K562 (cell line): ENCODE data around the gene FMC1. TPM values are rescaled to one million over a fixed set of nuclear protein-coding genes. Genes with fewer than 3 reads are reported as not detected.

ENCODE experiments used
- ASH1L ChIP-seq: fragments of 450-650 bp; IDR thresholded peaks from 2 replicates; pipeline ENCODE4 v1.6.1; 2018; ENCODE audit warnings: borderline replicate concordance, mild to moderate bottlenecking, low read depth; ENCODE audit not compliant: partially characterized antibody
- CBX5 ChIP-seq: IDR thresholded peaks from 2 replicates; pipeline ENCODE4 v1.6.1; 2014; ENCODE audit warnings: low read depth, borderline replicate concordance
- FIP1L1 ChIP-seq: fragments of 200-400 bp; formaldehyde crosslinking; IDR thresholded peaks from 2 replicates; pipeline ENCODE4 v1.6.1; 2018; ENCODE audit warnings: mild to moderate bottlenecking, low read depth, low read length; ENCODE audit not compliant: poor library complexity, severe bottlenecking
- HMG20A ChIP-seq: fragments of 450-650 bp; formaldehyde crosslinking; conservative IDR thresholded peaks from 2 replicates; pipeline ENCODE4 v1.4.0; 2020; ENCODE audit warnings: mild to moderate bottlenecking, mixed read lengths
- HSF4 ChIP-seq: fragments of 250-450 bp; sonication (Bioruptor Pico); IDR thresholded peaks from 2 replicates; pipeline ENCODE4 v2.1.2; 2022; ENCODE audit warnings: mild to moderate bottlenecking, moderate library complexity, borderline replicate concordance
- ID3 ChIP-seq, 2 experiments: fragments of 250-450 bp in 1 of 2; fragments of 450-650 bp in 1 of 2; sonication (Bioruptor Pico) in 1 of 2; IDR thresholded peaks; 2 replicates each; pipeline versions ENCODE4 v1.6.1 to v1.8.0; 2016 to 2021; ENCODE audit warnings: mild to moderate bottlenecking in 2 of 2, moderate library complexity in 2 of 2, missing compliant biosample characterization in 1 of 2, missing genetic modification characterization in 1 of 2
- IRF9 ChIP-seq: fragments of 450-650 bp; IDR thresholded peaks from 2 replicates; pipeline ENCODE4 v1.6.1; 2016; ENCODE audit warnings: missing biosample characterization, missing genetic modification characterization
- MXI1 ChIP-seq: IDR thresholded peaks from 2 replicates; pipeline ENCODE4 v1.6.1; 2011; ENCODE audit warnings: low read depth, mild to moderate bottlenecking, improper control_type of control experiment, low read length
- PHF21A ChIP-seq: fragments of 450-650 bp; IDR thresholded peaks from 2 replicates; pipeline ENCODE4 v1.6.1; 2017; ENCODE audit warnings: low read depth, borderline replicate concordance
- RBM15 ChIP-seq: fragments of 200-400 bp; formaldehyde crosslinking; IDR thresholded peaks from 2 replicates; pipeline ENCODE4 v1.6.1; 2018; ENCODE audit warnings: mild to moderate bottlenecking, low read length, moderate library complexity; ENCODE audit not compliant: insufficient read depth
- SNIP1 ChIP-seq: fragments of 450-650 bp; IDR thresholded peaks from 2 replicates; pipeline ENCODE4 v1.7.1; 2017; ENCODE audit warnings: low read depth, mild to moderate bottlenecking
- SRSF3 ChIP-seq: fragments of 200-400 bp; formaldehyde crosslinking; IDR thresholded peaks from 2 replicates; pipeline ENCODE4 v1.6.1; 2016; ENCODE audit warnings: mild to moderate bottlenecking, low read length, moderate library complexity; ENCODE audit not compliant: insufficient read depth
- SUPT5H ChIP-seq: fragments of 450-650 bp; IDR thresholded peaks from 2 replicates; pipeline ENCODE4 v1.6.1; 2016
- TCF7 ChIP-seq: sonication (generic); IDR thresholded peaks from 2 replicates; pipeline ENCODE4 v1.6.1; 2016; ENCODE audit warnings: antibody characterized with exemption, borderline replicate concordance
- TEAD4 ChIP-seq, 2 experiments: sonication (generic) in 1 of 2; formaldehyde crosslinking in 1 of 2; IDR thresholded peaks; 2 replicates each; pipeline versions ENCODE4 v1.6.1 to v1.8.0; 2012 to 2022; ENCODE audit warnings: borderline replicate concordance in 1 of 2, inconsistent platforms in 1 of 2, low read length in 1 of 2, mild to moderate bottlenecking in 1 of 2, missing genetic modification reagents in 1 of 2
- TOE1 ChIP-seq, 2 experiments: fragments of 450-650 bp in 1 of 2; sonication (generic) in 1 of 2; formaldehyde crosslinking in 1 of 2; IDR thresholded peaks; 2 replicates each; pipeline versions ENCODE4 v1.7.1 to v1.8.0; 2016 to 2022; ENCODE audit warnings: borderline replicate concordance in 2 of 2, mild to moderate bottlenecking in 2 of 2, antibody characterized with exemption in 1 of 2, inconsistent platforms in 1 of 2, low read depth in 1 of 2, missing genetic modification reagents in 1 of 2, moderate library complexity in 1 of 2
- U2AF2 ChIP-seq: fragments of 200-400 bp; formaldehyde crosslinking; optimal IDR thresholded peaks from 2 replicates; pipeline ENCODE3; 2017; ENCODE audit warnings: low read depth, mild to moderate bottlenecking, low read length
- ZBED1 ChIP-seq: IDR thresholded peaks from 2 replicates; pipeline ENCODE4 v1.6.1; 2014
- ZBTB1 ChIP-seq: sonication (generic); formaldehyde crosslinking; IDR thresholded peaks from 2 replicates; pipeline ENCODE4 v1.8.1; 2023; ENCODE audit warnings: missing genetic modification reagents, low read depth, mild to moderate bottlenecking, borderline replicate concordance
- ZC3H4 ChIP-seq: sonication (generic); formaldehyde crosslinking; IDR thresholded peaks from 2 replicates; pipeline ENCODE4 v1.9.0; 2021; ENCODE audit warnings: missing genetic modification reagents, borderline replicate concordance
- ZNF165 ChIP-seq: fragments of 250-450 bp; sonication (Bioruptor Pico); IDR thresholded peaks from 2 replicates; pipeline ENCODE4 v1.4.0; 2020; ENCODE audit warnings: borderline replicate concordance
- ZNF175 ChIP-seq: fragments of 200-800 bp; sonication (Bioruptor generic); IDR thresholded peaks from 2 replicates; pipeline ENCODE4 v1.6.1; 2016; ENCODE audit warnings: low read depth, mild to moderate bottlenecking, missing genetic modification characterization, missing compliant biosample characterization
- ZNF444 ChIP-seq: fragments of 250-450 bp; sonication (Bioruptor Pico); IDR thresholded peaks from 2 replicates; pipeline ENCODE4 v1.4.0; 2020; ENCODE audit warnings: mild to moderate bottlenecking, moderate library complexity
- ZNF511 ChIP-seq: sonication (generic); formaldehyde crosslinking; IDR thresholded peaks from 2 replicates; pipeline ENCODE4 v1.8.0; 2022; ENCODE audit warnings: mild to moderate bottlenecking, missing genetic modification reagents
- polyA plus RNA-seq, 8 experiments: library from polyadenylated mRNA; depleted of rRNA in 4 of 8; stranded (reverse) in 5 of 8; unstranded in 3 of 8; fragments of >200 nt; fragmentation: Nextera tagmentation in 2 of 8; fragmentation: Illumina TruSeq in 1 of 8; extraction: Ambion mirVana in 2 of 8; extraction: Trizol in 1 of 8; gene quantifications; 2 replicates each; pipeline versions ENCODE4 v1.2.1 to v1.2.3, GENCODE V29; 2011 to 2014; ENCODE audit warnings: inconsistent platforms in 1 of 8, missing spikeins in 1 of 8
- total RNA-seq, 7 experiments: library from RNA; depleted of rRNA in 6 of 7; stranded (reverse); fragments of >200 nt in 6 of 7; fragmentation: Illumina TruSeq in 2 of 7; extraction: Trizol in 2 of 7; gene quantifications; 2 replicates each; pipeline versions ENCODE4 v1.2.1 to v1.2.3, GENCODE V29; 2011 to 2021; ENCODE audit warnings: low replicate concordance in 1 of 7

Gene FMC1
- total and polyA plus RNA-seq, 9 of the 15 experiments (the other 6 are each of a cell fraction or from before 2014, with no cell fraction given), result 14.0 to 116 (median 29.0) TPM

GRCh38 chr7:139340037-139340807, 915 bp upstream of the FMC1 start (continued):
- no peak for TF ChIP-seq ID3 (CRISPR knock-in tag; IDR thresholded peaks at IDR 0.05)
- TF ChIP-seq ID3 (tag; IDR thresholded peaks at IDR 0.05), result peak; percentile 57; the same call in 1 of the 2 replicates
- TF ChIP-seq HSF4, result no peak
- no peak; the same call in 1 of the 2 replicates for TF ChIP-seq IRF9 (tag)
- TF ChIP-seq ZBTB1 (CRISPR knock-in tag), result peak; percentile 90
- peak; percentile 86 for TF ChIP-seq ZNF175
- TF ChIP-seq ZNF165 (CRISPR knock-in tag), result peak; percentile 64; the same call in 1 of the 2 replicates
- peak; percentile 91 for TF ChIP-seq FIP1L1
- peak; percentile 65 for TF ChIP-seq TOE1 (IDR thresholded peaks at IDR 0.05; ENCODE audit: borderline replicate concordance)
- TF ChIP-seq TOE1 (CRISPR knock-in tag; IDR thresholded peaks at IDR 0.05; ENCODE audit: borderline replicate concordance, low read depth), result peak; percentile 63; the same call in 1 of the 2 replicates
- TF ChIP-seq RBM15, result no peak
- TF ChIP-seq ZBED1, result no peak
- TF ChIP-seq HMG20A, result no peak
- TF ChIP-seq SNIP1, result no peak
- no peak for TF ChIP-seq SRSF3
- TF ChIP-seq ZC3H4 (CRISPR knock-in tag), result no peak
- TF ChIP-seq MXI1, result peak; percentile 38
- peak; percentile 82; the same call in 1 of the 2 replicates for TF ChIP-seq TCF7
- TF ChIP-seq SUPT5H, result peak; percentile 86
- TF ChIP-seq PHF21A, result no peak
- no peak for TF ChIP-seq ASH1L
- TF ChIP-seq U2AF2, result no peak
- TF ChIP-seq ZNF444 (CRISPR knock-in tag), result no peak
- peak; percentile 99 for TF ChIP-seq ZNF511 (CRISPR knock-in tag)
- peak; percentile 95 for TF ChIP-seq CBX5
- peak; percentile 87 for TF ChIP-seq TEAD4 (IDR thresholded peaks at IDR 0.05; ENCODE audit: low read length)
- no peak; the same call in 1 of the 2 replicates for TF ChIP-seq TEAD4 (CRISPR knock-in tag; IDR thresholded peaks at IDR 0.05; ENCODE audit: borderline replicate concordance)
